Measurements from ENCODE around the gene GRM5. TPM values are rescaled to one million over a fixed set of nuclear protein-coding genes. Genes with fewer than 3 reads are reported as not detected.

The GRM5 gene
- total RNA-seq, 1 experiment from 2014 or later = 0.03 TPM

GRCh38 chr11:88569342-88569741 is 496.4 kb downstream of the GRM5 start:
- Histone ChIP-seq H3K36me3 (ENCODE audit: control insufficient read depth, insufficient read depth, low read length) (no peaks in the 10 kb centered on the region), H3K27ac (ENCODE audit: low read length) (no peak overlapping the region), H3K27me3 (ENCODE audit: control insufficient read depth, insufficient read depth, low read length) (no peaks in the 10 kb centered on the region), H3K4me1 (ENCODE audit: control insufficient read depth, insufficient read depth, low read length) (no peaks in the 10 kb centered on the region), H3K4me3 (ENCODE audit: low read depth in 2 of 2, low read length in 2 of 2) (no peak overlapping the region), H3K9me3 (ENCODE audit: control insufficient read depth, insufficient read depth, low read depth, low read length) (no peaks in the 10 kb centered on the region)
- in situ Hi-C loops (cut with HindIII; ENCODE audit: low pct_unique_long_range_greater_than_20kb, low sequenced_read_pairs) (no loop called here), intact Hi-C loops (cut with micrococcal nuclease; ENCODE audit: unreplicated experiment) (no loop called here)
- no TSS peak for BruUV-seq (replicated peaks)
- no peak for TF ChIP-seq TCF7L2 (IDR thresholded peaks at IDR 0.05; ENCODE audit: low read depth, low read length)
- no peak for TF ChIP-seq POLR2AphosphoS5 (IDR thresholded peaks at IDR 0.05; ENCODE audit: low read depth, low read length)
- TF ChIP-seq SIN3A (IDR thresholded peaks at IDR 0.05; ENCODE audit: borderline replicate concordance, insufficient read depth, low read depth, low read length) = no peak
- no peak for TF ChIP-seq REST (IDR thresholded peaks at IDR 0.05; ENCODE audit: insufficient read depth in 1 of 2, low read depth in 2 of 2, low read length in 1 of 2)
- no peak for TF ChIP-seq CTCF (IDR thresholded peaks at IDR 0.05)
- no peak for ATAC-seq
- no peak for DNase-seq (ENCODE audit: low read depth, low spot score)
- CTCF ChIA-PET = no interaction called here
- POLR2A ChIA-PET = no interaction called here

- BruUV-seq (replicated peaks) = no TSS peak
- intact Hi-C loops (cut with micrococcal nuclease; ENCODE audit: unreplicated experiment) = no loop called here
- POLR2A ChIA-PET = no interaction called here
- in situ Hi-C loops (cut with HindIII; ENCODE audit: low pct_unique_long_range_greater_than_20kb, low sequenced_read_pairs) = no loop called here
- Histone ChIP-seq H3K4me3 (ENCODE audit: low read depth in 2 of 2, low read length in 2 of 2) (no peak overlapping the region), H3K4me1 (ENCODE audit: control insufficient read depth, insufficient read depth, low read length) (peaks cover 5% of the 10 kb centered on the region; the same call in 1 of the 2 replicates), H3K27me3 (ENCODE audit: control insufficient read depth, insufficient read depth, low read length) (no peaks in the 10 kb centered on the region), H3K36me3 (ENCODE audit: control insufficient read depth, insufficient read depth, low read length) (no peaks in the 10 kb centered on the region), H3K27ac (ENCODE audit: low read length) (no peak overlapping the region), H3K9me3 (ENCODE audit: control insufficient read depth, insufficient read depth, low read depth, low read length) (peaks cover 5% of the 10 kb centered on the region; the same call in 1 of the 2 replicates)
- CTCF ChIA-PET = no interaction called here
- no peak for TF ChIP-seq REST (IDR thresholded peaks at IDR 0.05; ENCODE audit: insufficient read depth in 1 of 2, low read depth in 2 of 2, low read length in 1 of 2)
- no peak for TF ChIP-seq POLR2AphosphoS5 (IDR thresholded peaks at IDR 0.05; ENCODE audit: low read depth, low read length)
- no peak for TF ChIP-seq CTCF (IDR thresholded peaks at IDR 0.05)
- no peak for TF ChIP-seq TCF7L2 (IDR thresholded peaks at IDR 0.05; ENCODE audit: low read depth, low read length)
- TF ChIP-seq SIN3A (IDR thresholded peaks at IDR 0.05; ENCODE audit: borderline replicate concordance, insufficient read depth, low read depth, low read length) = no peak
- no peak for ATAC-seq
- no peak for DNase-seq (ENCODE audit: low read depth, low spot score)
Observed at GRCh38 chr11:88555829-88556202, 510.0 kb downstream of the GRM5 start.

Data from Panc1 (cell line).